Kidney epithelial cell (primary cell): ENCODE data around the gene MAP4K4. TPM values are rescaled to one million over a fixed set of nuclear protein-coding genes. Genes with fewer than 3 reads are reported as not detected.
"Not testable (repeated sequence)": the region's sequence is repeated elsewhere in the genome, so short reads cannot be mapped to it uniquely, and the experiment has no call there.

Source experiments
- DNase-seq: peaks from one replicate; pipeline ENCODE4 v3.0.0-alpha.2; 2010; ENCODE audit warnings: low read depth
- H3K27me3 ChIP-seq: 2 replicates; pipeline ENCODE4 v1.6.0; 2011; ENCODE audit warnings: low read length; ENCODE audit not compliant: control insufficient read depth, insufficient read depth
- H3K36me3 ChIP-seq: 2 replicates; pipeline ENCODE4 v1.5.1; 2011; ENCODE audit warnings: low read length; ENCODE audit not compliant: control insufficient read depth, insufficient read depth
- H3K4me3 ChIP-seq: 2 replicates; pipeline ENCODE4 v1.5.1; 2011; ENCODE audit warnings: low read depth, mild to moderate bottlenecking, control low read depth, low read length
- CTCF ChIP-seq: IDR thresholded peaks from 2 replicates; pipeline ENCODE4 v1.5.1; 2011; ENCODE audit warnings: mild to moderate bottlenecking, moderate library complexity, low read length, control low read depth, inconsistent platforms; ENCODE audit not compliant: insufficient read depth, poor library complexity, severe bottlenecking
- total RNA-seq: library from RNA; depleted of rRNA; stranded (reverse); fragments of >200 nt; gene quantifications from 2 replicates; pipeline ENCODE4 v1.2.3, GENCODE V29; 2015

Gene MAP4K4
- total RNA-seq, 1 donor from 2014 or later, result 134 TPM

DNA sequence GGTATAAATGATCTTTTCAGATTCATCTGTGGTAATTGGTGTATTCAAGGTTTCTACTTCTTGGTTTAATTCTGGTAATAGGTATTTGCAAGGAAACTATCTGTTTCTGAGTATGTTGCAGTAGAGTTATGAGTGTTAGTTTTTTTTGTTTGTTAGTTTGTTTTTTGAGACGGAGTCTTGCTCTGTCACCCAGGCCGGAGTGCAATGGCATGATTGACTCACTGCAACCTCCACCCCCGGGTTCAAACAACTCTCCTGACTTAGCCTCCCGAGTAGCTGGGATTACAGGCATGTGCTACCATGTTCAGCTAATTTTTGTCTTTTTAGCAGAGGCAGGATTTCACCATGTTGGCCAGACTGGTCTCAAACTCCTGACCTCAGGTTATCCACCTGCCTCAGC lies 233.3 kb downstream of the MAP4K4 start:
- Histone ChIP-seq H3K27me3 (no peaks in the 10 kb centered on the region), H3K4me3 (no peak overlapping the region), H3K36me3 (no peaks in the 10 kb centered on the region)
- TF ChIP-seq CTCF, result no peak
- no peak for DNase-seq

DNA sequence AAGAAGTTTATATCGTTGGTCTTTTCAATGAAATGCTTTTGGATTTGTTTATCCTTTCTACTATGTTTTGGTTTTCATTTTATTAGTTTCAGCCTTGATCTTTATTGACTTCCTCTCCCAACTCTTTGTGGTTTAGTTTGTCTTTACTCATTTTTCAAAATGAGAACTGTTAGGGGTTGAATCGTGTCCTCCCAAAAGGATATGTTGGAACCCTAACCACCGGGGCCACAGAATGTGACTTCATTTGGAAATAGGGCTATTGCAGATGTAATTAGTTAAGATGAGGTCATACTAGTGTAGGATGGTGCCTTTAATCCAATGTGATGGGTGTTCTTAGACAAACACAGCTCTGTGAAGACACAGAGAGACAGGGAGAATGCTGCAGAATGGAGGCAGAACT lies 233.9 kb downstream of the MAP4K4 start:
- no peak for DNase-seq
- Histone ChIP-seq H3K4me3 (no peak overlapping the region), H3K27me3 (no peaks in the 10 kb centered on the region), H3K36me3 (no peaks in the 10 kb centered on the region)
- no peak for TF ChIP-seq CTCF

DNA sequence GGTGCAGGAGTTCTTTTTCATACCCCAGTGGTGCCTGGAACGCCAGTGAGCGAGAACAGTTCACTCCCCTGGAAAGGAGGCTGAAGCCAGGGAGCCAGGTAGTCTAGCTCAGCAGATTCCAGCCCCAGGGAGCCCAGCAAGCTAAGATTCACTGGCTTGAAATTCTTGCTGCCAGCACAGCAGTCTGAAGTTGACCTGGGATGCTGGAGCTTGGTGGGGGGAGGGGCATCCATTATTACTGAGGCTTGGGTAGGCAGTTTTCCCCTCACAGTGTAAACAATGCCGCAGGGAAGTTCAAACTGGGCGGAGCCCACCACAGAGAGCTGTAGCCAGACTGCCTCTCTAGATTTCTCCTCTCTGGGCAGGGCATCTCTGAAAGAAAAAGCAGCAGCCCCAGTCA lies 238.3 kb downstream of the MAP4K4 start:
- not testable (repeated sequence) for H3K27me3 ChIP-seq, H3K4me3 ChIP-seq, H3K36me3 ChIP-seq, DNase-seq

GRCh38 chr2:101942851-101943250 lies 245.3 kb downstream of the MAP4K4 start:
- Histone ChIP-seq H3K36me3 (no peaks in the 10 kb centered on the region), H3K27me3 (no peaks in the 10 kb centered on the region), H3K4me3 (no peak overlapping the region)
- no peak for DNase-seq
- no peak for TF ChIP-seq CTCF

Other genes starting within 250 kb of the MAP4K4 start
- gene RFX8, start 222.6 kb upstream of the MAP4K4 start, total RNA-seq, result 0.25 and 3.3 TPM in 2 replicates